Activated CD4-positive, alpha-beta T cell treated with anti-CD3 and anti-CD28 coated beads, Interleukin-2, amount 10 ng/mL, durations not matched to agents 7 days and 5 days (primary cell): ENCODE data around the gene C10orf67. TPM values are rescaled to one million over a fixed set of nuclear protein-coding genes. Genes with fewer than 3 reads are reported as not detected.
"Not testable (repeated sequence)": the region's sequence is repeated elsewhere in the genome, so short reads cannot be mapped to it uniquely, and the experiment has no call there.

Experiments used
- CTCF ChIA-PET: fragments of 350-600 bp; sonication (Branson Sonifier 250); formaldehyde crosslinking; loops from one replicate; lab custom pipeline; 2021; ENCODE audit warnings: antibody characterized with exemption; lab: Charles Lee
- POLR2A ChIA-PET: fragments of 350-600 bp; sonication (Branson Sonifier 250); formaldehyde crosslinking; loops from one replicate; lab custom pipeline; 2021; ENCODE audit warnings: antibody characterized with exemption; lab: Charles Lee
- DNase-seq: peaks from one replicate; pipeline ENCODE4 v3.0.0-alpha.2; 2020
- H3K27ac Mint-ChIP-seq: one replicate; pipeline ENCODE4 v1.8.0; 2021; ENCODE audit warnings: mild to moderate bottlenecking, moderate library complexity, mixed read lengths
- H3K27me3 Mint-ChIP-seq: one replicate; pipeline ENCODE4 v1.8.0; 2021; ENCODE audit warnings: mixed read lengths
- H3K36me3 Mint-ChIP-seq: one replicate; pipeline ENCODE4 v1.8.0; 2021; ENCODE audit warnings: low read depth, mixed read lengths
- H3K4me1 Mint-ChIP-seq: one replicate; pipeline ENCODE4 v1.8.0; 2021; ENCODE audit warnings: mixed read lengths
- H3K4me3 Mint-ChIP-seq: one replicate; pipeline ENCODE4 v1.8.0; 2021; ENCODE audit warnings: mild to moderate bottlenecking, moderate library complexity, mixed read lengths
- H3K9me3 Mint-ChIP-seq: one replicate; pipeline ENCODE4 v1.8.0; 2021; ENCODE audit warnings: mixed read lengths
- total RNA-seq, 2 experiments: library from RNA; stranded (reverse); gene quantifications; one replicate each; pipeline ENCODE4 v1.2.3, GENCODE V29; 2021

C10orf67 gene
- total RNA-seq, 2 experiments from 2014 or later: 0.15 TPM; not detected in 1

DNA sequence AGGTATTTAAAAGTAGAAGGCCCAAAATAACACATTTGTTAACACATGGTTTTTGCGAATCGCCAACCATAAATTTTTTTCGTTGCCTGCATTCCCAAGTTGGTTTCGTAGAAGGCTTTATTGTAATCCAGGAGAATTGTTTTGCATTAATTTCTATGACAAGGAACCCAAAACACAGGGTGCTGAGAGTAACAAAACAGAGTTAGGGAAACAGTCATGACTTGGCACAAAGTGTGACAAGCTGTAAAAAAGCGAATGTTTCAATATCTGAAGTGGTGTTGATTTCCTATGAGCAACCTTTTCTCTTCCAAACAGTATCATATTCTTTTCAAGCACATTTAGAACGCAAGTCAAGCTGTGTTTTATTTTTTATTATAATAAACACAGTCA, 63.6 kb downstream of the C10orf67 start:
- Mint-ChIP-seq H3K27ac (no peak overlapping the region), H3K4me1 (no peaks in the 10 kb centered on the region), H3K27me3 (peaks cover 22% of the 10 kb centered on the region), H3K9me3 (no peaks in the 10 kb centered on the region), H3K4me3 (no peak overlapping the region), H3K36me3 (no peaks in the 10 kb centered on the region)
- ChIA-PET POLR2A (no interaction called here), CTCF (interaction anchor here (1.1 kb wide), 1 partner anchor 13 kb away, joined by 3 read pairs; no protein-coding TSS in a partner anchor)
- DNase-seq: no peak

- no peak overlapping the region for H3K4me3 Mint-ChIP-seq
- no peaks in the 10 kb centered on the region for H3K4me1 Mint-ChIP-seq
- CTCF ChIA-PET: interaction anchor here (0.6 to 1.1 kb wide), 2 partner anchors 14 to 32 kb away, joined by 3 read pairs; no protein-coding TSS in a partner anchor
- peaks cover 22% of the 10 kb centered on the region for H3K27me3 Mint-ChIP-seq
- no peaks in the 10 kb centered on the region for H3K9me3 Mint-ChIP-seq
- POLR2A ChIA-PET: no interaction called here
- no peak for DNase-seq
- no peaks in the 10 kb centered on the region for H3K36me3 Mint-ChIP-seq
- no peak overlapping the region for H3K27ac Mint-ChIP-seq
Measured at GRCh38 chr10:23280419-23281043, 64.1 kb downstream of the C10orf67 start.

DNA sequence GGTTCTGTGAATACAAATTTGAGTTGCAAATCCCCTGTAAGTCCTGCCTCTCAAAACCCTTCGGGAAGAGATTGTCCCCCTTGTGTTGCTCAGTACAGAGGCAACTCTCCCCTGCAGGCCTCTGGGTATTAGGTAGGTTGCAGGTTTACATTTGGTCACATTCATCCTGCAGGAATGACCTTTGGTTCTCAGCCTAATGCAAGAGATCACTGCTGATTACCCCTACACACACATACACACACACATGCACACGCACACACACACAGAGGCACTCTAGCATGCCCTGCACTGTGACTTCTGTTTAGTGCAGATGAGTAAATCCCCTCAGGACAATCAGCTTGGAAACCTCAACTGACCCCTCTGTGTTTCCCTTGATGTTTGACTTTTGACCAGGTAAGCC, 69.2 kb downstream of the C10orf67 start:
- ChIA-PET CTCF (no interaction called here), POLR2A (no interaction called here)
- Mint-ChIP-seq H3K27ac (no peak overlapping the region), H3K4me3 (no peak overlapping the region), H3K27me3 (no peaks in the 10 kb centered on the region), H3K9me3 (no peaks in the 10 kb centered on the region), H3K36me3 (no peaks in the 10 kb centered on the region), H3K4me1 (no peaks in the 10 kb centered on the region)
- DNase-seq: no peak

DNA sequence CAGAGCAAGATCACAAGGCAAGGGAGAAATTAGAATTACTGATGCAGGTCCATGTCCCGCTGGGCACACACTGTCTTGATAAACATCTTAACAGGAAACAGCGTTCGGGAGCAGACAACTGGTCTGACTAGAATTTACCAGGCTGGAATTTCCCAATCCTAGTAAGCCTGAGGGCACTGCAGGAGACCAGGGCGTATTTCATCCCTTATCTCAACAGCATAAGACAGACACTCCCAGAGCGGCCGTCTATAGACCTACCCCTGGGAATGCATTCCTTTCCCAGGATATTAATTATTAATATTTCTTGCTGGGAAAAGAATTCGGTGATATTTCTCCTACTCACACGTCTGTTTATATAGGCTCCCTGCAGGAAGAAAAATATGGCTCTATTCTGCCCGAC, 70.4 kb downstream of the C10orf67 start:
- H3K27ac Mint-ChIP-seq, H3K27me3 Mint-ChIP-seq, H3K4me1 Mint-ChIP-seq, H3K4me3 Mint-ChIP-seq, H3K36me3 Mint-ChIP-seq, POLR2A ChIA-PET, DNase-seq, H3K9me3 Mint-ChIP-seq, CTCF ChIA-PET: not testable (repeated sequence)

GRCh38 chr10:23270531-23270930, 74.1 kb downstream of the C10orf67 start:
- POLR2A ChIA-PET: no interaction called here
- Mint-ChIP-seq H3K9me3 (no peaks in the 10 kb centered on the region), H3K27me3 (no peaks in the 10 kb centered on the region), H3K36me3 (no peaks in the 10 kb centered on the region), H3K27ac (no peak overlapping the region), H3K4me3 (no peak overlapping the region), H3K4me1 (no peaks in the 10 kb centered on the region)
- no peak for DNase-seq
- CTCF ChIA-PET: interaction anchor here (0.6 to 1.2 kb wide), 2 partner anchors 10 to 1830 kb away, joined by 3 read pairs; no protein-coding TSS in a partner anchor

DNA sequence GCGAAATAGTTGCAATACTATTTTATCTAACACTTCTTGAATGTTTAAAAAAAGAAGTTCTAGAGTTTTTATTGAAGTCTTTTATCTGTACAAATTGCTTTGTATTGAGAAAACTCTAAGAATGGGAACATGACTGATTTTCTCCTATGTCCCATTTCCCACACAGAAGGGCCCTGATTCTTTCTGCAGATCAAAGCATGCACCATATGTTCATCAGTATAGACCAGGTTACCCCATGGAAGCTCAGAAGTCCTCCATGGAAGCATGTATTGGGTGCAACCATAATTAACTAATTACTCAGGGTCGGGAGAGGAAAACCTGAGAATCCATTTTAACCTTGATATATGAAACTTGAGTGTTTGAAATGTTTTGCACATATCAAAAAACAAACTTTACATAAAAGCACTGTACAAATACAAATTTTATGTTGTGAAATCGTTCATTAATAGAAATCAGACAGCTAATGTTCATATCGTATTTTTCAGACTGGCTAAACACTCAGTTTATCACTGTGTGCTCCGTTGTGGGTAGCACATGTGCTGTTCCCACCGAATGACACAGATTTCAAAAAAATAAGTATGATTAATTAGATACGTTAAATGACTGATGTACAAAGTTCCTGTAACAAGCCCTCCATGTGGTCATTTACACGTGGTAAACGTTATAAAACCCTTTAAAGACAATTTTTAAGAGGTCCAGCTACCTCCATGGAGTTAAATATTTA, 81.0 kb downstream of the C10orf67 start:
- DNase-seq: no peak
- CTCF ChIA-PET: no interaction called here
- H3K9me3 Mint-ChIP-seq: no peaks in the 10 kb centered on the region
- no peaks in the 10 kb centered on the region for H3K4me1 Mint-ChIP-seq
- no peak overlapping the region for H3K27ac Mint-ChIP-seq
- no peak overlapping the region for H3K4me3 Mint-ChIP-seq
- POLR2A ChIA-PET: no interaction called here
- H3K36me3 Mint-ChIP-seq: no peaks in the 10 kb centered on the region
- peaks cover 3% of the 10 kb centered on the region for H3K27me3 Mint-ChIP-seq

GRCh38 chr10:23262928-23263327, 81.7 kb downstream of the C10orf67 start:
- POLR2A ChIA-PET: no interaction called here
- Mint-ChIP-seq H3K4me3 (no peak overlapping the region), H3K36me3 (no peaks in the 10 kb centered on the region), H3K27me3 (peaks cover 3% of the 10 kb centered on the region), H3K9me3 (no peaks in the 10 kb centered on the region), H3K27ac (no peak overlapping the region), H3K4me1 (no peaks in the 10 kb centered on the region)
- DNase-seq: no peak
- CTCF ChIA-PET: no interaction called here

- no peak for DNase-seq
- H3K27me3 Mint-ChIP-seq: peaks cover 3% of the 10 kb centered on the region
- no peaks in the 10 kb centered on the region for H3K36me3 Mint-ChIP-seq
- H3K4me3 Mint-ChIP-seq: no peak overlapping the region
- H3K27ac Mint-ChIP-seq: no peak overlapping the region
- ChIA-PET CTCF (no interaction called here), POLR2A (no interaction called here)
- H3K4me1 Mint-ChIP-seq: no peaks in the 10 kb centered on the region
- H3K9me3 Mint-ChIP-seq: no peaks in the 10 kb centered on the region
Measured at GRCh38 chr10:23258516-23258915, 86.1 kb downstream of the C10orf67 start.

- DNase-seq: no peak
- no peaks in the 10 kb centered on the region for H3K4me1 Mint-ChIP-seq
- no peak overlapping the region for H3K27ac Mint-ChIP-seq
- ChIA-PET POLR2A (no interaction called here), CTCF (no interaction called here)
- no peaks in the 10 kb centered on the region for H3K36me3 Mint-ChIP-seq
- H3K4me3 Mint-ChIP-seq: no peak overlapping the region
- H3K9me3 Mint-ChIP-seq: no peaks in the 10 kb centered on the region
- peaks cover 6% of the 10 kb centered on the region for H3K27me3 Mint-ChIP-seq
Measured at GRCh38 chr10:23253780-23254179, 90.8 kb downstream of the C10orf67 start.

DNA sequence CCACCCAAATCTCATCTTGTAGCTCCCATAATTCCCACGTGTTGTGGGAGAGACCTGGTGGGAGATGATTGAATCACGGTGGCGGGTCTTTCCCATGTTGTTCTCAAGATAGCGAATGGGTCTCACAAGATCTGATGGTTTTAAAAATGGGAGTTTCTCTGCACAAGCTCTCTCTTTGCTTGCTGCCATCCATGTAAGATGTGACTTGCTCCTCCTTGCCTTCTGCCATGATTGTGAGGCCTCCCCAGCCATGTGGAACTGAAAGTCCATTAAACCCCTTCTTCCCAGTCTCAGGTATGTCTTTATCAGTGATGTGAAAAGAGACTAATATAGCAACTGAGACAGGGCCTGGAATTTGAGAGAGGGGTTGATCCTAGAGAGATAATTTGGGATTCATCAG, 91.7 kb downstream of the C10orf67 start:
- H3K4me1 Mint-ChIP-seq, DNase-seq, POLR2A ChIA-PET, H3K4me3 Mint-ChIP-seq, CTCF ChIA-PET, H3K27ac Mint-ChIP-seq, H3K27me3 Mint-ChIP-seq, H3K9me3 Mint-ChIP-seq, H3K36me3 Mint-ChIP-seq: not testable (repeated sequence)

GRCh38 chr10:23241779-23242178, 102.8 kb downstream of the C10orf67 start:
- H3K36me3 Mint-ChIP-seq, H3K4me3 Mint-ChIP-seq, H3K27me3 Mint-ChIP-seq, POLR2A ChIA-PET, H3K4me1 Mint-ChIP-seq, H3K27ac Mint-ChIP-seq, DNase-seq, H3K9me3 Mint-ChIP-seq: not testable (repeated sequence)
- CTCF ChIA-PET: interaction anchor here (0.6 to 1.0 kb wide), 2 partner anchors 15 to 1857 kb away, joined by 4 to 5 read pairs; no protein-coding TSS in a partner anchor

GRCh38 chr10:23238015-23238414, 106.6 kb downstream of the C10orf67 start:
- Mint-ChIP-seq H3K27me3 (peaks cover 1% of the 10 kb centered on the region), H3K36me3 (no peaks in the 10 kb centered on the region), H3K4me3 (no peak overlapping the region), H3K9me3 (no peaks in the 10 kb centered on the region), H3K27ac (no peak overlapping the region), H3K4me1 (no peaks in the 10 kb centered on the region)
- POLR2A ChIA-PET: no interaction called here
- CTCF ChIA-PET: no interaction called here
- DNase-seq: no peak

DNA sequence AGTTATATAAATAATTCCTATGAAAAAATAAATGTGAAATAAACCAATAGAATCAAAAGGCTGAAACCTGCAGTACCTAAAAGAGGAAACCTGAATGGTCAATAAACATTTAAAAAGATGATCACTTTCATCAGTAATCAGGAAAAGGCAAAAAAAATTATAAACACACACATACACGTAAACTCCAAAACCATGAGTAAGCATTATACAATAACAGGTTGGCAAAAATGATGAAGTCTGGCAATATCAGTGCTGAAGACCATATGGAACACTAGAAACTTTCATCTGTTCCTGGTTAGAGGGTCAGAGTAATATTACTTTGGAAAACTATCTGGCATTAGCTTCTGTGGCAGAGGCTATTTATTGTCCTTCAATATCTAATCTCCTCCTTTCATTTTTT, 114.0 kb downstream of the C10orf67 start:
- ChIA-PET POLR2A (interaction anchor here (0.7 kb wide), 1 partner anchor 21 kb away, joined by 3 read pairs; no protein-coding TSS in a partner anchor), CTCF (no interaction called here)
- Mint-ChIP-seq H3K36me3 (no peaks in the 10 kb centered on the region), H3K27me3 (peaks cover 1% of the 10 kb centered on the region), H3K4me3 (no peak overlapping the region), H3K27ac (no peak overlapping the region), H3K4me1 (no peaks in the 10 kb centered on the region), H3K9me3 (no peaks in the 10 kb centered on the region)
- no peak for DNase-seq
